Testis (tissue), 3 donors: ENCODE results near the gene ITPK1. TPM values are rescaled to one million over a fixed set of nuclear protein-coding genes. Genes with fewer than 3 reads are reported as not detected.

Source experiments
- DNase-seq: peaks from one replicate; pipeline ENCODE4 v3.0.0-alpha.2; 2019
- H3K27ac ChIP-seq, 2 donors: fragments of 200-600 bp; sonication (generic); one replicate each; pipeline ENCODE4 v1.5.1; 2019
- H3K27me3 ChIP-seq: fragments of 200-600 bp; sonication (generic); one replicate; pipeline ENCODE4 v1.5.1; 2019
- H3K36me3 ChIP-seq: fragments of 200-600 bp; sonication (generic); one replicate; pipeline ENCODE4 v1.5.1; 2017; ENCODE audit warnings: low read depth; ENCODE audit errors: missing control alignments
- H3K4me1 ChIP-seq: fragments of 200-600 bp; sonication (generic); one replicate; pipeline ENCODE4 v1.5.1; 2019
- H3K4me3 ChIP-seq, 2 donors: fragments of 200-600 bp; sonication (generic); one replicate each; pipeline ENCODE4 v1.5.1; 2017 to 2019
- H3K9me3 ChIP-seq: fragments of 200-600 bp; sonication (generic); one replicate; pipeline ENCODE4 v1.5.1; 2017
- CTCF ChIP-seq, 3 experiments: fragments of 450-650 bp in 2 of 3; fragments of 200-600 bp in 1 of 3; sonication (generic) in 1 of 3; IDR thresholded peaks; one replicate each; pipeline ENCODE4 v1.5.1; 2016 to 2019; ENCODE audit warnings: antibody characterized with exemption in 3 of 3, mild to moderate bottlenecking in 2 of 3, moderate library complexity in 1 of 3
- POLR2A ChIP-seq: fragments of 450-650 bp; IDR thresholded peaks from one replicate; pipeline ENCODE4 v1.6.1; 2017; ENCODE audit warnings: antibody characterized with exemption, mild to moderate bottlenecking, moderate library complexity
- WGBS, 2 donors: methylation state at CpG; one replicate each; pipeline ENCODE4 v1.1.5; 2018; 5-methylcytosine and 5-hydroxymethylcytosine counted together
- intact Hi-C: fragments of 100-400 bp; cut with DNase I; formaldehyde crosslinking; loops from one replicate; pipeline ENCODE4 v1.15.1; 2023; ENCODE audit warnings: low total_unique reads
- polyA plus RNA-seq: library from polyadenylated mRNA; stranded (reverse); fragments of 350-450 nt; fragmentation: Illumina TruSeq; extraction: RNeasy Lipid Tissue Mini Kit (QIAGEN cat#74804); gene quantifications from one replicate; pipeline ENCODE4 v1.2.3, GENCODE V29; 2014; ENCODE audit warnings: low read depth, low replicate concordance; ENCODE audit not compliant: insufficient read depth
- total RNA-seq, 2 donors: library from RNA; depleted of rRNA; stranded (reverse); fragments of >200 nt; gene quantifications; one replicate each; pipeline ENCODE4 v1.2.3, GENCODE V29; 2016

The ITPK1 gene
- total and polyA plus RNA-seq, 3 donors from 2014 or later = 78.3 to 92.5 (median 90.6) TPM

GRCh38 chr14:93095742-93096510 is 19.8 kb downstream of the ITPK1 start:
- H3K27me3 ChIP-seq = no peaks in the 10 kb centered on the region
- H3K9me3 ChIP-seq = no peaks in the 10 kb centered on the region
- DNase-seq = no peak
- no peak overlapping the region for H3K4me3 ChIP-seq
- H3K36me3 ChIP-seq = no peaks in the 10 kb centered on the region
- H3K27ac ChIP-seq = no peak overlapping the region
- peaks cover 30% of the 10 kb centered on the region for H3K4me1 ChIP-seq
- intact Hi-C loops = no loop called here
- 91 to 93% methylated on average over 13 of the region's 13 CpGs for WGBS, 2 donors
- TF ChIP-seq CTCF (IDR thresholded peaks at IDR 0.05) (no peak), POLR2A (no peak)

- Histone ChIP-seq H3K27ac (no peak overlapping the region), H3K27me3 (no peaks in the 10 kb centered on the region), H3K36me3 (no peaks in the 10 kb centered on the region), H3K4me3 (no peak overlapping the region), H3K4me1 (peaks cover 32% of the 10 kb centered on the region), H3K9me3 (no peaks in the 10 kb centered on the region)
- 87 to 91% methylated on average over 9 to 20 of the region's 20 CpGs for WGBS, 2 donors
- no peak for TF ChIP-seq POLR2A
- no peak for TF ChIP-seq CTCF (IDR thresholded peaks at IDR 0.05)
- intact Hi-C loops = no loop called here
- no peak for DNase-seq
Observed at GRCh38 chr14:93094121-93094918, 21.4 kb downstream of the ITPK1 start.

GRCh38 chr14:93092606-93093556 is 22.8 kb downstream of the ITPK1 start:
- no peak for TF ChIP-seq CTCF (IDR thresholded peaks at IDR 0.05)
- no peak for TF ChIP-seq POLR2A
- DNase-seq = no peak
- WGBS, 2 donors = 91 to 94% methylated on average over 11 to 24 of the region's 24 CpGs
- H3K27me3 ChIP-seq = no peaks in the 10 kb centered on the region
- H3K4me3 ChIP-seq = no peak overlapping the region
- H3K9me3 ChIP-seq = no peaks in the 10 kb centered on the region
- intact Hi-C loops = no loop called here
- peaks cover 28% of the 10 kb centered on the region for H3K4me1 ChIP-seq
- H3K36me3 ChIP-seq = no peaks in the 10 kb centered on the region
- no peak overlapping the region for H3K27ac ChIP-seq

GRCh38 chr14:93091666-93092065 is 24.1 kb downstream of the ITPK1 start:
- no peaks in the 10 kb centered on the region for H3K36me3 ChIP-seq
- no peak overlapping the region for H3K4me3 ChIP-seq
- H3K4me1 ChIP-seq = peaks cover 24% of the 10 kb centered on the region
- no peaks in the 10 kb centered on the region for H3K9me3 ChIP-seq
- DNase-seq = no peak
- WGBS, 2 donors = 73 to 82% methylated on average over 3 to 8 of the region's 8 CpGs
- no peaks in the 10 kb centered on the region for H3K27me3 ChIP-seq
- intact Hi-C loops = no loop called here
- TF ChIP-seq CTCF (IDR thresholded peaks at IDR 0.05) (no peak), POLR2A (no peak)
- H3K27ac ChIP-seq = no peak overlapping the region
